Measurements from ENCODE around the gene GRIK3. TPM values are rescaled to one million over a fixed set of nuclear protein-coding genes. Genes with fewer than 3 reads are reported as not detected.
"Not testable (repeated sequence)": the region's sequence is repeated elsewhere in the genome, so short reads cannot be mapped to it uniquely, and the experiment has no call there.

Gene GRIK3
- total RNA-seq, 5 donors from 2014 or later (not counting 1 experiment from before 2014, with no cell fraction given) = 0.03 TPM; not detected in 4

DNA sequence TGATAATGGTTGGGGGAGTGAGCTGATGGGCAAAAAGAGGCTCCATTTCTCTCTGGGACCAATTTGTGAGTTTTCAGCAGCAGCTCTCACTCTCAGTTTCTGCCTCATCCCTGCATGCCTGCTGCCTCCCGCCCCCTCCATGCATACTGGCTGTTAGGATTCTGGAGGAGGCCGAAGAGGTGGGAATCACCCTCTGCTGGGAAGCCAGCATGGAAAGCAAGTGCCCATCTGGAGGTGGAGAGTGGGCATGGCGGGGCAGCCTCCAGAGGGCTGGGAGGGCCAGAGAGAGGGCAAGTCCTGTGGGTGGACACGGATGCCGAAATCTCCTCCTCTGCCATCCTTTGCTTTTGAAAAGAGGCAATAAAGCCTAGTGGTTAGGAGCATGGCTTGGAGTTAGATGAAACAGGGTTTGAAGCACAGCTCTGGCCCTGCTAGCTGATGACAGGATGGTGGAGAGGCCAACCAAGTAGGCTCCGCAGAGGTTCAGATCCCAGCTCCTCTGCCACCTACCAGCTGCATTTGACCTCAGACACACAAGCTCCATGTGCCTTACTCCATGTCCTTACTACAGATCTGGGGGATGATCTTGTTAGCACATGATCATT is 113.4 kb downstream of the GRIK3 start:
- Histone ChIP-seq H3K27ac (ENCODE audit: low read length) (no peak overlapping the region), H3K27me3 (replicated peaks in 1 of 2; ENCODE audit: control insufficient read depth in 2 of 2, extremely low read depth in 1 of 2, insufficient read depth in 2 of 2, low read length in 1 of 2) (peaks cover 0 to 27% of the 10 kb centered on the region in 2 experiments), H3K4me1 (ENCODE audit: control insufficient read depth in 1 of 2, extremely low read depth in 1 of 2, insufficient read depth in 2 of 2, low read length in 2 of 2) (no peaks in the 10 kb centered on the region), H3K4me3 (ENCODE audit: control insufficient read depth in 1 of 2, extremely low read depth in 1 of 2, low read length in 1 of 2) (no peak overlapping the region), H3K9me3 (no peaks in the 10 kb centered on the region), H3K36me3 (ENCODE audit: control insufficient read depth in 2 of 2, extremely low read depth in 1 of 2, insufficient read depth in 1 of 2, low read length in 1 of 2) (no peaks in the 10 kb centered on the region)
- Mint-ChIP-seq H3K36me3 (no peaks in the 10 kb centered on the region), H3K27me3 (peaks cover 14 to 34% of the 10 kb centered on the region in 2 donors), H3K4me3 (no peak overlapping the region), H3K27ac (no peak overlapping the region), H3K4me1 (no peaks in the 10 kb centered on the region), H3K9me3 (peaks cover 1 to 5% (median 2%) of the 10 kb centered on the region in 3 donors)
- ATAC-seq (replicated peaks in 1 of 4) (no peak), DNase-seq (no peak)
- 71% methylated on average over 1 of the region's 6 CpGs for WGBS (ENCODE audit: insufficient coverage)
- ChIA-PET POLR2A (no interaction called here), CTCF (no interaction called here)

GRCh38 chr1:36920371-36920770 is 113.9 kb downstream of the GRIK3 start:
- no peaks in the 10 kb centered on the region for H3K4me1 Mint-ChIP-seq
- ChIA-PET CTCF (no interaction called here), POLR2A (no interaction called here)
- H3K4me3 Mint-ChIP-seq = no peak overlapping the region
- WGBS (ENCODE audit: insufficient coverage) = 83% methylated on average over 2 of the region's 3 CpGs
- Histone ChIP-seq H3K27ac (ENCODE audit: low read length) (no peak overlapping the region), H3K36me3 (ENCODE audit: control insufficient read depth in 2 of 2, extremely low read depth in 1 of 2, insufficient read depth in 1 of 2, low read length in 1 of 2) (no peaks in the 10 kb centered on the region), H3K4me1 (ENCODE audit: control insufficient read depth in 1 of 2, extremely low read depth in 1 of 2, insufficient read depth in 2 of 2, low read length in 2 of 2) (no peaks in the 10 kb centered on the region), H3K27me3 (replicated peaks in 1 of 2; ENCODE audit: control insufficient read depth in 2 of 2, extremely low read depth in 1 of 2, insufficient read depth in 2 of 2, low read length in 1 of 2) (peaks cover 0 to 27% of the 10 kb centered on the region in 2 experiments), H3K4me3 (ENCODE audit: control insufficient read depth in 1 of 2, extremely low read depth in 1 of 2, low read length in 1 of 2) (no peak overlapping the region), H3K9me3 (no peaks in the 10 kb centered on the region)
- H3K27me3 Mint-ChIP-seq = peaks cover 14 to 34% of the 10 kb centered on the region in 2 donors
- no peak overlapping the region for H3K27ac Mint-ChIP-seq
- ATAC-seq (replicated peaks in 1 of 4) = no peak
- H3K36me3 Mint-ChIP-seq = no peaks in the 10 kb centered on the region
- DNase-seq = no peak
- H3K9me3 Mint-ChIP-seq = peaks cover 5 to 7% (median 6%) of the 10 kb centered on the region in 3 donors

DNA sequence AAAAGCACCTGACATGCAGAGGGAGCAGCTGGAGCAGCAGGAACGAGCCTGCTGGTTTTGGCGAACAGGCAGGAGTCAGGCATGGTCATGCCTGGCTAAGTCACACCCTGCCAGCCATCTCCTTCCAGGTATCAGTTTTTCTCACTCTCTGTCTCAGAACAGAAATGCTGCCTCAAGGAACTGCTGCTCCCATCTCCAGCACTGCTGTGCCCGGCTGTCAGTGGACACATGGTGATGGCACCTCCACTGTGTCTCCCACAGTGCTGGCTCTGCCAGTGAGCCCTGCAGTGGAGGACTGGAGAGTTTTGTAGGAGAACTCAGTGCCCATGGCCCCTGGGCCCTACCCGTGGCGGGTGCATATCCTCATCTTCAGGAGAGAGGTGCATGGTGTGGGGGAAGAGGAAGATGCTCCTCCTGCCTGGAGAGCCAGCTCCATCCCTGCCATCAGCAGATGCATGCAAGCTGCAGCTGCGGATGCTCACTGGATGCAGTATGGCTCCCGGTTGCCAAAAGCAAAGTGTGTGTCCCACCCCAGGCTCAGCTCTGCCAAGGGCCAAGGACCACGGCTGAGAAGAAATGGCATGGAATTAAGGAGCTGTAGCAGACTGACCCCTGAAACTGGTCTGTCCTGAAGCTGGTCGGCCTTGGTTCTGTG is 114.7 kb downstream of the GRIK3 start:
- 58% methylated on average over 6 of the region's 9 CpGs for WGBS (ENCODE audit: insufficient coverage)
- Mint-ChIP-seq H3K27ac (no peak overlapping the region), H3K36me3 (no peaks in the 10 kb centered on the region), H3K27me3 (peaks cover 14 to 34% of the 10 kb centered on the region in 2 donors), H3K4me3 (no peak overlapping the region), H3K4me1 (no peaks in the 10 kb centered on the region), H3K9me3 (peaks cover 5 to 12% (median 7%) of the 10 kb centered on the region in 3 donors)
- ChIA-PET CTCF (no interaction called here), POLR2A (interaction anchor here in 1 of 2 donors (0.6 kb wide), 1 partner anchor 927 kb away, joined by 3 read pairs; no protein-coding TSS in a partner anchor)
- no peak overlapping the region for H3K27ac ChIP-seq (ENCODE audit: low read length)
- peaks cover 0 to 27% of the 10 kb centered on the region in 2 experiments for H3K27me3 ChIP-seq (replicated peaks in 1 of 2; ENCODE audit: control insufficient read depth in 2 of 2, extremely low read depth in 1 of 2, insufficient read depth in 2 of 2, low read length in 1 of 2)
- H3K4me1 ChIP-seq (ENCODE audit: control insufficient read depth in 1 of 2, extremely low read depth in 1 of 2, insufficient read depth in 2 of 2, low read length in 2 of 2) = no peaks in the 10 kb centered on the region
- no peak for ATAC-seq (replicated peaks in 1 of 4)
- no peak overlapping the region for H3K4me3 ChIP-seq (ENCODE audit: control insufficient read depth in 1 of 2, extremely low read depth in 1 of 2, low read length in 1 of 2)
- DNase-seq = no peak
- no peaks in the 10 kb centered on the region for H3K9me3 ChIP-seq
- H3K36me3 ChIP-seq (ENCODE audit: control insufficient read depth in 2 of 2, extremely low read depth in 1 of 2, insufficient read depth in 1 of 2, low read length in 1 of 2) = no peaks in the 10 kb centered on the region

DNA sequence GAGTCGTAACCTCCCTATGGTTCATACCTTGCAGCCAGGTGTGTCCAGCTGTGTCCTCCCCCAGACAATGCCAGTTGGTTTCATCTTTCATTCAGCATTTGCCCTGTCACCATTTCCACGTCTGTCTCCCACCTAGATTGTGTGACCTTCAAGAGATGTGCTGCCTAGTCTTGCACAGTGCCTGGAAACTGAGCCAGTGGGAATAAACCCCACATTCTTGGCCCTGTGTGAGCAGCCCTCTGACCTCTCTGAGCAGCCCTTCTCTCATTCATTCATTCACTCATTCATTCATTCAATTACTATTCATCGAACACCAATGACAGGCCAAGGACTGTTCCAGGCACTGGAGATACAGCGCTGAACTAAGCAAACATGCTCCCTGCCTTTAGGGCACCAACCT is 115.7 kb downstream of the GRIK3 start:
- Mint-ChIP-seq H3K4me3 (no peak overlapping the region), H3K36me3 (no peaks in the 10 kb centered on the region), H3K27ac (no peak overlapping the region), H3K9me3 (peaks cover 2 to 12% (median 7%) of the 10 kb centered on the region in 3 donors), H3K4me1 (no peaks in the 10 kb centered on the region), H3K27me3 (peaks cover 20 to 41% of the 10 kb centered on the region in 2 donors)
- H3K4me1 ChIP-seq (ENCODE audit: control insufficient read depth in 1 of 2, extremely low read depth in 1 of 2, insufficient read depth in 2 of 2, low read length in 2 of 2) = no peaks in the 10 kb centered on the region
- ATAC-seq (replicated peaks in 1 of 4) (no peak), DNase-seq (no peak)
- no peaks in the 10 kb centered on the region for H3K9me3 ChIP-seq
- H3K36me3 ChIP-seq (ENCODE audit: control insufficient read depth in 2 of 2, extremely low read depth in 1 of 2, insufficient read depth in 1 of 2, low read length in 1 of 2) = no peaks in the 10 kb centered on the region
- POLR2A ChIA-PET = no interaction called here
- H3K4me3 ChIP-seq (ENCODE audit: control insufficient read depth in 1 of 2, extremely low read depth in 1 of 2, low read length in 1 of 2) = no peak overlapping the region
- no peak overlapping the region for H3K27ac ChIP-seq (ENCODE audit: low read length)
- CTCF ChIA-PET = no interaction called here
- WGBS (ENCODE audit: insufficient coverage) = 83% methylated on average over 3 of the region's 4 CpGs
- H3K27me3 ChIP-seq (replicated peaks in 1 of 2; ENCODE audit: control insufficient read depth in 2 of 2, extremely low read depth in 1 of 2, insufficient read depth in 2 of 2, low read length in 1 of 2) = peaks cover 0 to 22% of the 10 kb centered on the region in 2 experiments

- CTCF ChIA-PET; H3K4me1 Mint-ChIP-seq; H3K36me3 ChIP-seq (ENCODE audit: control insufficient read depth in 2 of 2, extremely low read depth in 1 of 2, insufficient read depth in 1 of 2, low read length in 1 of 2); H3K4me1 ChIP-seq (ENCODE audit: control insufficient read depth in 1 of 2, extremely low read depth in 1 of 2, insufficient read depth in 2 of 2, low read length in 2 of 2); H3K27ac Mint-ChIP-seq; H3K4me3 ChIP-seq (ENCODE audit: control insufficient read depth in 1 of 2, extremely low read depth in 1 of 2, low read length in 1 of 2); POLR2A ChIA-PET; H3K4me3 Mint-ChIP-seq; H3K9me3 ChIP-seq; H3K27ac ChIP-seq (ENCODE audit: low read length); ATAC-seq (replicated peaks in 1 of 4); DNase-seq; H3K36me3 Mint-ChIP-seq: not testable (repeated sequence)
- H3K27me3 Mint-ChIP-seq = peaks cover 32 to 40% of the 10 kb centered on the region in 2 donors
- H3K9me3 Mint-ChIP-seq = peaks cover 0 to 12% (median 7%) of the 10 kb centered on the region in 3 donors
- WGBS (ENCODE audit: insufficient coverage) = 69% methylated on average over 3 of the region's 3 CpGs
- peaks cover 0 to 28% of the 10 kb centered on the region in 2 experiments for H3K27me3 ChIP-seq (replicated peaks in 1 of 2; ENCODE audit: control insufficient read depth in 2 of 2, extremely low read depth in 1 of 2, insufficient read depth in 2 of 2, low read length in 1 of 2)
Measured at GRCh38 chr1:36916542-36916941, 117.8 kb downstream of the GRIK3 start.

- Histone ChIP-seq H3K27me3 (replicated peaks in 1 of 2; ENCODE audit: control insufficient read depth in 2 of 2, extremely low read depth in 1 of 2, insufficient read depth in 2 of 2, low read length in 1 of 2) (peaks cover 0 to 29% of the 10 kb centered on the region in 2 experiments), H3K4me3 (ENCODE audit: control insufficient read depth in 1 of 2, extremely low read depth in 1 of 2, low read length in 1 of 2) (no peak overlapping the region), H3K36me3 (ENCODE audit: control insufficient read depth in 2 of 2, extremely low read depth in 1 of 2, insufficient read depth in 1 of 2, low read length in 1 of 2) (no peaks in the 10 kb centered on the region), H3K4me1 (ENCODE audit: control insufficient read depth in 1 of 2, extremely low read depth in 1 of 2, insufficient read depth in 2 of 2, low read length in 2 of 2) (no peaks in the 10 kb centered on the region), H3K27ac (ENCODE audit: low read length) (no peak overlapping the region), H3K9me3 (no peaks in the 10 kb centered on the region)
- Mint-ChIP-seq H3K4me3 (no peak overlapping the region), H3K27ac (no peak overlapping the region), H3K36me3 (no peaks in the 10 kb centered on the region), H3K4me1 (no peaks in the 10 kb centered on the region), H3K9me3 (peaks cover 0 to 12% (median 7%) of the 10 kb centered on the region in 3 donors), H3K27me3 (peaks cover 25 to 33% of the 10 kb centered on the region in 2 donors)
- CTCF ChIA-PET = no interaction called here
- 28% methylated on average over 4 of the region's 4 CpGs for WGBS (ENCODE audit: insufficient coverage)
- DNase-seq = no peak
- no peak for ATAC-seq (replicated peaks in 1 of 4)
- POLR2A ChIA-PET = no interaction called here
Measured at GRCh38 chr1:36913484-36914060, 120.7 kb downstream of the GRIK3 start.

All from T-cell (primary cell).